HUES64 (cell line): ENCODE measurements around the gene KRT14.
"Not testable (repeated sequence)": the region's sequence is repeated elsewhere in the genome, so short reads cannot be mapped to it uniquely, and the experiment has no call there.

Experiments used
- H3K27ac ChIP-seq: 2 replicates; pipeline ENCODE4 v1.7.0; 2013; ENCODE audit warnings: low read depth, low read length, inconsistent platforms
- H3K27me3 ChIP-seq: 2 replicates; pipeline ENCODE4 v1.6.1; 2013; ENCODE audit warnings: mild to moderate bottlenecking, low read length; ENCODE audit not compliant: insufficient read depth
- H3K36me3 ChIP-seq: 2 replicates; pipeline ENCODE4 v1.6.1; 2013; ENCODE audit warnings: mild to moderate bottlenecking, low read length; ENCODE audit not compliant: insufficient read depth
- H3K4me1 ChIP-seq: 2 replicates; pipeline ENCODE4 v1.6.1; 2013; ENCODE audit warnings: mild to moderate bottlenecking, low read length, moderate library complexity; ENCODE audit not compliant: insufficient read depth
- H3K4me3 ChIP-seq: 2 replicates; pipeline ENCODE4 v1.5.1; 2013; ENCODE audit warnings: mild to moderate bottlenecking, low read length, moderate library complexity
- H3K9ac ChIP-seq: 2 replicates; pipeline ENCODE4 v1.6.1; 2013; ENCODE audit warnings: mild to moderate bottlenecking, low read depth, low read length
- H3K9me3 ChIP-seq: 2 replicates; pipeline ENCODE4 v1.6.1; 2013; ENCODE audit warnings: low read depth, low read length; ENCODE audit not compliant: insufficient read depth
- WGBS: fragments of 150-250, 120-280 bp; methylation state at CpG from one replicate; pipeline ENCODE4 v1.1.7; 2013; ENCODE audit warnings: missing lambda C conversion rate; 5-methylcytosine and 5-hydroxymethylcytosine counted together

Gene KRT14

GRCh38 chr17:41593306-41593981 lies 6.7 kb upstream of the KRT14 start:
- no peak overlapping the region for H3K27ac ChIP-seq

GRCh38 chr17:41592601-41593305 lies 6.1 kb upstream of the KRT14 start:
- no peaks in the 10 kb centered on the region for H3K36me3 ChIP-seq
- WGBS = 86% methylated on average over 12 of the region's 12 CpGs
- no peaks in the 10 kb centered on the region for H3K9me3 ChIP-seq
- H3K4me3 ChIP-seq = no peak overlapping the region
- H3K27me3 ChIP-seq = no peaks in the 10 kb centered on the region
- no peak overlapping the region for H3K27ac ChIP-seq
- H3K4me1 ChIP-seq = no peaks in the 10 kb centered on the region; the same call in 1 of the 2 replicates
- H3K9ac ChIP-seq = no peak overlapping the region

More at GRCh38 chr17:41593306-41593981, 6.7 kb upstream of the KRT14 start:
- H3K4me1 ChIP-seq = no peaks in the 10 kb centered on the region; the same call in 1 of the 2 replicates
- H3K9me3 ChIP-seq = no peaks in the 10 kb centered on the region
- WGBS = 78% methylated on average over 6 of the region's 8 CpGs
- no peak overlapping the region for H3K4me3 ChIP-seq
- H3K36me3 ChIP-seq = no peaks in the 10 kb centered on the region
- H3K27me3 ChIP-seq = no peaks in the 10 kb centered on the region
- H3K9ac ChIP-seq = no peak overlapping the region

GRCh38 chr17:41589301-41589700 lies 2.6 kb upstream of the KRT14 start:
- H3K27me3 ChIP-seq = no peaks in the 10 kb centered on the region
- WGBS = 64% methylated on average over 3 of the region's 3 CpGs
- H3K27ac ChIP-seq = no peak overlapping the region
- no peak overlapping the region for H3K4me3 ChIP-seq
- no peak overlapping the region for H3K9ac ChIP-seq
- no peaks in the 10 kb centered on the region for H3K36me3 ChIP-seq
- H3K4me1 ChIP-seq = no peaks in the 10 kb centered on the region; the same call in 1 of the 2 replicates
- no peaks in the 10 kb centered on the region for H3K9me3 ChIP-seq

GRCh38 chr17:41588126-41588810 lies 1.6 kb upstream of the KRT14 start:
- no peaks in the 10 kb centered on the region for H3K36me3 ChIP-seq
- no peaks in the 10 kb centered on the region; the same call in 1 of the 2 replicates for H3K4me1 ChIP-seq
- H3K27me3 ChIP-seq = no peaks in the 10 kb centered on the region
- no peak overlapping the region for H3K4me3 ChIP-seq
- 100% methylated on average over 5 of the region's 8 CpGs for WGBS
- no peak overlapping the region for H3K27ac ChIP-seq
- H3K9ac ChIP-seq = no peak overlapping the region
- H3K9me3 ChIP-seq = no peaks in the 10 kb centered on the region

GRCh38 chr17:41585301-41586056 lies 1.2 kb downstream of the KRT14 start:
- Histone ChIP-seq H3K27me3 (no peaks in the 10 kb centered on the region), H3K4me1 (no peaks in the 10 kb centered on the region; the same call in 1 of the 2 replicates), H3K9ac (no peak overlapping the region), H3K36me3 (no peaks in the 10 kb centered on the region), H3K9me3 (no peaks in the 10 kb centered on the region), H3K27ac (no peak overlapping the region), H3K4me3 (no peak overlapping the region)
- 94% methylated on average over 5 of the region's 5 CpGs for WGBS

- H3K27ac ChIP-seq, H3K4me1 ChIP-seq: not testable (repeated sequence)
- WGBS = 96% methylated on average over 8 of the region's 8 CpGs
Measured at GRCh38 chr17:41584331-41584927, 2.3 kb downstream of the KRT14 start.

GRCh38 chr17:41583137-41584127 lies 3.3 kb downstream of the KRT14 start:
- WGBS = 93% methylated on average over 33 of the region's 33 CpGs
- Histone ChIP-seq H3K9ac (no peak overlapping the region), H3K27me3 (no peaks in the 10 kb centered on the region), H3K36me3 (no peaks in the 10 kb centered on the region), H3K4me3 (no peak overlapping the region), H3K27ac (no peak overlapping the region), H3K4me1 (peaks cover 6% of the 10 kb centered on the region; the same call in 1 of the 2 replicates), H3K9me3 (no peaks in the 10 kb centered on the region)

More at GRCh38 chr17:41584331-41584927, 2.3 kb downstream of the KRT14 start:
- H3K27me3 ChIP-seq, H3K9me3 ChIP-seq, H3K36me3 ChIP-seq, H3K4me3 ChIP-seq, H3K9ac ChIP-seq: not testable (repeated sequence)

GRCh38 chr17:41582061-41582968 lies 4.4 kb downstream of the KRT14 start:
- H3K9ac ChIP-seq, H3K9me3 ChIP-seq, H3K36me3 ChIP-seq, H3K27me3 ChIP-seq, H3K4me3 ChIP-seq, H3K27ac ChIP-seq, H3K4me1 ChIP-seq: not testable (repeated sequence)
- WGBS = 88% methylated on average over 13 of the region's 13 CpGs

GRCh38 chr17:41581366-41582060 lies 5.2 kb downstream of the KRT14 start:
- no peak overlapping the region for H3K9ac ChIP-seq
- no peaks in the 10 kb centered on the region for H3K36me3 ChIP-seq
- no peaks in the 10 kb centered on the region for H3K27me3 ChIP-seq
- peaks cover 6% of the 10 kb centered on the region; the same call in 1 of the 2 replicates for H3K4me1 ChIP-seq
- 91% methylated on average over 4 of the region's 4 CpGs for WGBS
- no peak overlapping the region for H3K27ac ChIP-seq
- H3K9me3 ChIP-seq = no peaks in the 10 kb centered on the region
- H3K4me3 ChIP-seq = no peak overlapping the region
